ENCODE data around the gene THADA. TPM values are rescaled to one million over a fixed set of nuclear protein-coding genes. Genes with fewer than 3 reads are reported as not detected.

THADA gene
- total RNA-seq, 1 experiment from 2014 or later: 20.1 TPM

GRCh38 chr2:43220760-43221123 lies 375.1 kb downstream of the THADA start:
- Histone ChIP-seq H4K5ac (ENCODE audit: insufficient read length, low read depth, low read length) (no peak overlapping the region), H3K4me1 (ENCODE audit: insufficient read depth, low read length) (peaks cover 15% of the 10 kb centered on the region)
- peak overlapping the region; percentile 69 to 84 for H3K4me3 Mint-ChIP-seq

More at GRCh38 chr2:43220760-43221123, 375.1 kb downstream of the THADA start:
- Histone ChIP-seq H4K91ac (ENCODE audit: insufficient read length, low read depth, low read length) (no peak overlapping the region), H3K23me2 (ENCODE audit: insufficient read length, low read depth, low read length, poor library complexity, severe bottlenecking) (peaks cover 11% of the 10 kb centered on the region), H2BK120ac (ENCODE audit: low read depth, low read length, poor library complexity, severe bottlenecking) (no peak overlapping the region), H3K27ac (ENCODE audit: insufficient read length, low read depth, low read length) (peak overlapping the region; percentile 34), H2BK15ac (ENCODE audit: low read depth, low read length) (no peak overlapping the region), H4K8ac (replicated peaks; ENCODE audit: insufficient read length, low read depth, low read length) (no peak overlapping the region), H3T11ph (ENCODE audit: low read length) (no peak overlapping the region), H3K79me1 (ENCODE audit: insufficient read depth, low read depth, low read length, poor library complexity, severe bottlenecking) (no peaks in the 10 kb centered on the region), H3K27me3 (ENCODE audit: insufficient read depth, low read length) (no peaks in the 10 kb centered on the region), H2BK12ac (ENCODE audit: insufficient read length, low read depth, low read length) (no peak overlapping the region), H3K9ac (ENCODE audit: extremely low read depth, insufficient read length, low read length) (no peak overlapping the region), H3K18ac (ENCODE audit: insufficient read length, low read depth, low read length) (no peak overlapping the region), H3K4ac (ENCODE audit: low read depth, low read length) (no peak overlapping the region), H3K23ac (ENCODE audit: insufficient read length, low read depth, low read length) (no peak overlapping the region), H2AFZ (ENCODE audit: low read length) (no peak overlapping the region), H4K20me1 (ENCODE audit: control insufficient read depth, insufficient read depth, insufficient read length) (peaks cover 3% of the 10 kb centered on the region), H3K79me2 (ENCODE audit: insufficient read depth, low read length) (peaks cover 14% of the 10 kb centered on the region; the same call in 1 of the 2 replicates), H2BK5ac (ENCODE audit: insufficient read length, low read length) (no peak overlapping the region), H3K14ac (ENCODE audit: insufficient read depth, low read length) (no peak overlapping the region; the same call in 1 of the 2 replicates), H2AK5ac (ENCODE audit: insufficient read length, low read length) (no peak overlapping the region), H3K9me3 (ENCODE audit: control insufficient read depth, low read depth, low read length) (no peaks in the 10 kb centered on the region), H2BK20ac (ENCODE audit: low read depth, low read length, poor library complexity, severe bottlenecking) (no peak overlapping the region), H3K56ac (ENCODE audit: insufficient read length, low read depth, low read length) (no peak overlapping the region), H3K4me2 (ENCODE audit: insufficient read depth, insufficient read length, low read length) (peak overlapping the region; percentile 60)
- DNase-seq: no peak
- Mint-ChIP-seq H3K27me3 (ENCODE audit: low read depth) (peaks cover 1% of the 10 kb centered on the region; the same call in 1 of the 2 replicates), H3K4me1 (peaks cover 62 to 73% of the 10 kb centered on the region in 2 experiments), H3K27ac (peak overlapping the region; percentile 92 to 98 (median 98)), H3K9me3 (peaks cover 0 to 2% of the 10 kb centered on the region in 2 experiments; a peak in 1 of 5 replicates), H3K36me3 (ENCODE audit: insufficient read depth in 1 of 3, low read depth in 3 of 3) (peaks cover 13 to 36% (median 22%) of the 10 kb centered on the region in 3 experiments)
- WGBS (ENCODE audit: extremely low coverage, insufficient read length, low lambda C conversion rate): no CpG with 5 or more reads among the region's 5 CpGs
- TF ChIP-seq CTCF (conservative IDR thresholded peaks at IDR 0.05): no peak

All from H9 (cell line).